GM19452 (cell line): ENCODE data around the gene COL12A1.

Experiments
- ATAC-seq: cut with Tn5 transposase; IDR thresholded peaks from one replicate; pipeline ENCODE4 v1.9.1; 2021; ENCODE audit not compliant: unreplicated experiment

COL12A1 gene

GRCh38 chr6:75205776-75206575 is at the start of gene COL12A1:
Gene COL12A1 (minus strand): TSS chr6:75206053. CDS start chr6:75202792, 3,261 bp downstream.
- no peak for ATAC-seq

- no peak for ATAC-seq
These were observed 44.7 kb upstream of the COL12A1 start for GRCh38 chr6:75250552-75250951.

GRCh38 chr6:75249837-75250236 is 44.0 kb upstream of the COL12A1 start:
- no peak for ATAC-seq

GRCh38 chr6:75246386-75246785 is 40.5 kb upstream of the COL12A1 start:
- ATAC-seq = no peak

- peak; percentile 19 for ATAC-seq
These were observed 38.3 kb upstream of the COL12A1 start for GRCh38 chr6:75244063-75244584.

- peak; percentile 95 for ATAC-seq
These were observed 37.6 kb upstream of the COL12A1 start, which contains the start of gene COX7A2 for GRCh38 chr6:75243333-75244062. Gene COX7A2 (minus strand): TSS chr6:75243801. CDS start chr6:75243734, 67 bp downstream.

GRCh38 chr6:75236630-75237029 is 30.8 kb upstream of the COL12A1 start:
- no peak for ATAC-seq

GRCh38 chr6:75235271-75235670 is 29.4 kb upstream of the COL12A1 start:
- no peak for ATAC-seq

GRCh38 chr6:75234126-75234865 is 28.4 kb upstream of the COL12A1 start:
- ATAC-seq = no peak

GRCh38 chr6:75233092-75233615 is 27.3 kb upstream of the COL12A1 start:
- no peak for ATAC-seq

- ATAC-seq = no peak
These were observed 24.9 kb upstream of the COL12A1 start for GRCh38 chr6:75230484-75231325.

- ATAC-seq = no peak
These were observed 18.6 kb upstream of the COL12A1 start for GRCh38 chr6:75224303-75224926.

- no peak for ATAC-seq
These were observed 17.6 kb upstream of the COL12A1 start for GRCh38 chr6:75223428-75223827.

- ATAC-seq = no peak
These were observed 16.4 kb upstream of the COL12A1 start for GRCh38 chr6:75222261-75222660.

GRCh38 chr6:75221116-75221515 is 15.3 kb upstream of the COL12A1 start:
- ATAC-seq = no peak

- ATAC-seq = no peak
These were observed 14.5 kb upstream of the COL12A1 start for GRCh38 chr6:75220357-75220756.

- ATAC-seq = no peak
These were observed 13.4 kb upstream of the COL12A1 start for GRCh38 chr6:75219263-75219662.

- no peak for ATAC-seq
These were observed 11.3 kb upstream of the COL12A1 start for GRCh38 chr6:75217193-75217592.

- no peak for ATAC-seq
These were observed 9.4 kb upstream of the COL12A1 start for GRCh38 chr6:75215291-75215690.

- ATAC-seq = no peak
These were observed 7.9 kb upstream of the COL12A1 start for GRCh38 chr6:75213732-75214131.
